GM13976 (cell line): ENCODE results near the gene NHERF1.

ENCODE experiments used
- DNase-seq: peaks from one replicate; pipeline ENCODE4 v3.0.0; 2012; ENCODE audit warnings: low spot score
- in situ Hi-C: fragments of 300-500 bp; cut with MboI; formaldehyde crosslinking; loops from one replicate; pipeline ENCODE4 v1.12.0; 2022; ENCODE audit warnings: low sequenced_read_pairs, mixed read lengths, inconsistent platforms; ENCODE audit not compliant: unreplicated experiment
- TF ChIP-seq, protein P1 (sequence below): IDR thresholded peaks from 2 replicates; pipeline ENCODE4 v1.5.1; 2012; ENCODE audit warnings: borderline replicate concordance, mild to moderate bottlenecking; ENCODE audit not compliant: insufficient read depth; ENCODE audit errors: extremely low read depth, missing control alignments, control extremely low read depth

The NHERF1 gene

GRCh38 chr17:74808714-74809430, 60.4 kb downstream of the NHERF1 start:
- in situ Hi-C loops = no loop called here
- TF ChIP-seq, protein P1, sequence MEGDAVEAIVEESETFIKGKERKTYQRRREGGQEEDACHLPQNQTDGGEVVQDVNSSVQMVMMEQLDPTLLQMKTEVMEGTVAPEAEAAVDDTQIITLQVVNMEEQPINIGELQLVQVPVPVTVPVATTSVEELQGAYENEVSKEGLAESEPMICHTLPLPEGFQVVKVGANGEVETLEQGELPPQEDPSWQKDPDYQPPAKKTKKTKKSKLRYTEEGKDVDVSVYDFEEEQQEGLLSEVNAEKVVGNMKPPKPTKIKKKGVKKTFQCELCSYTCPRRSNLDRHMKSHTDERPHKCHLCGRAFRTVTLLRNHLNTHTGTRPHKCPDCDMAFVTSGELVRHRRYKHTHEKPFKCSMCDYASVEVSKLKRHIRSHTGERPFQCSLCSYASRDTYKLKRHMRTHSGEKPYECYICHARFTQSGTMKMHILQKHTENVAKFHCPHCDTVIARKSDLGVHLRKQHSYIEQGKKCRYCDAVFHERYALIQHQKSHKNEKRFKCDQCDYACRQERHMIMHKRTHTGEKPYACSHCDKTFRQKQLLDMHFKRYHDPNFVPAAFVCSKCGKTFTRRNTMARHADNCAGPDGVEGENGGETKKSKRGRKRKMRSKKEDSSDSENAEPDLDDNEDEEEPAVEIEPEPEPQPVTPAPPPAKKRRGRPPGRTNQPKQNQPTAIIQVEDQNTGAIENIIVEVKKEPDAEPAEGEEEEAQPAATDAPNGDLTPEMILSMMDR = no peak
- DNase-seq = no peak

GRCh38 chr17:74810699-74811485, 62.5 kb downstream of the NHERF1 start:
- DNase-seq = no peak
- in situ Hi-C loops = no loop called here
- TF ChIP-seq, protein P1 = no peak

- TF ChIP-seq, protein P1 = no peak
- in situ Hi-C loops = no loop called here
- no peak for DNase-seq
These were observed 63.9 kb downstream of the NHERF1 start for GRCh38 chr17:74812109-74813009.

GRCh38 chr17:74814453-74814852, 66.0 kb downstream of the NHERF1 start:
- TF ChIP-seq, protein P1 = no peak
- no peak for DNase-seq
- in situ Hi-C loops = no loop called here

GRCh38 chr17:74815067-74815466, 66.6 kb downstream of the NHERF1 start:
- no peak for DNase-seq
- TF ChIP-seq, protein P1 = no peak
- in situ Hi-C loops = no loop called here
